GM19238 (cell line): ENCODE data around the gene SV2A.
"Not testable (repeated sequence)": the region's sequence is repeated elsewhere in the genome, so short reads cannot be mapped to it uniquely, and the experiment has no call there.

Source experiments
- DNase-seq: peaks from one replicate; pipeline ENCODE4 v3.0.0; 2011; ENCODE audit warnings: low spot score; ENCODE audit not compliant: insufficient read length

Gene SV2A, protein sequence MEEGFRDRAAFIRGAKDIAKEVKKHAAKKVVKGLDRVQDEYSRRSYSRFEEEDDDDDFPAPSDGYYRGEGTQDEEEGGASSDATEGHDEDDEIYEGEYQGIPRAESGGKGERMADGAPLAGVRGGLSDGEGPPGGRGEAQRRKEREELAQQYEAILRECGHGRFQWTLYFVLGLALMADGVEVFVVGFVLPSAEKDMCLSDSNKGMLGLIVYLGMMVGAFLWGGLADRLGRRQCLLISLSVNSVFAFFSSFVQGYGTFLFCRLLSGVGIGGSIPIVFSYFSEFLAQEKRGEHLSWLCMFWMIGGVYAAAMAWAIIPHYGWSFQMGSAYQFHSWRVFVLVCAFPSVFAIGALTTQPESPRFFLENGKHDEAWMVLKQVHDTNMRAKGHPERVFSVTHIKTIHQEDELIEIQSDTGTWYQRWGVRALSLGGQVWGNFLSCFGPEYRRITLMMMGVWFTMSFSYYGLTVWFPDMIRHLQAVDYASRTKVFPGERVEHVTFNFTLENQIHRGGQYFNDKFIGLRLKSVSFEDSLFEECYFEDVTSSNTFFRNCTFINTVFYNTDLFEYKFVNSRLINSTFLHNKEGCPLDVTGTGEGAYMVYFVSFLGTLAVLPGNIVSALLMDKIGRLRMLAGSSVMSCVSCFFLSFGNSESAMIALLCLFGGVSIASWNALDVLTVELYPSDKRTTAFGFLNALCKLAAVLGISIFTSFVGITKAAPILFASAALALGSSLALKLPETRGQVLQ

DNA sequence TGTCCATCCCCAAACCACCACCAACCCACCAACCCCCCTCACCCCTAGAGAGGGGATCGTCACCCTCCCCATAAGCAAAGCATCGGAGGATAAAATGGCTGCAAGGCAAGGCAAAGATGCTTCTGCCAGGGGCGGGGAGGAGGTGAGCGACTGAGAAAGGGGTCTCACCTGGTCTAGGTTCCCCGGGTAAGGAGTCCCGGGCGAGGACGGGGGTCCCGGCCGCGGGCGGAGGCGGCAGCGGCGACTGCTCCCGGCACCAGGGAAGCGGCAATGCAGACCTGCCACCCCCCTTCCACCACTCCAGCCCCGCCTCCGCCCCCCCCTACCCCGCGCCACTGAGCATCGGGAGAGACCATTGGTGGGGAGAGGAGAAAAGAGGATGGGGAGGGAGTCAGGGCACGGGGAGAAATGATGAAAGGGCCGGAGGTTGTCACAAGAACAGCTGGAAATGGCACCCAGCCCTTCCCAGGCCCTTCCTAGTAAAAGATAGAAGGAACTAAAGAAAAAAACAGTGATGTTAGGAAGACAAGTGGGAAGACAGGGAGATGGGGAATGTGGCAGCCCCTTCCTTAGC lies at the start of gene SV2A:
Gene SV2A (minus strand): TSS at position 274 of the 574 bp plus-strand sequence. CDS start 4,004 bp downstream, outside the sequence.
- DNase-seq = no peak

DNA sequence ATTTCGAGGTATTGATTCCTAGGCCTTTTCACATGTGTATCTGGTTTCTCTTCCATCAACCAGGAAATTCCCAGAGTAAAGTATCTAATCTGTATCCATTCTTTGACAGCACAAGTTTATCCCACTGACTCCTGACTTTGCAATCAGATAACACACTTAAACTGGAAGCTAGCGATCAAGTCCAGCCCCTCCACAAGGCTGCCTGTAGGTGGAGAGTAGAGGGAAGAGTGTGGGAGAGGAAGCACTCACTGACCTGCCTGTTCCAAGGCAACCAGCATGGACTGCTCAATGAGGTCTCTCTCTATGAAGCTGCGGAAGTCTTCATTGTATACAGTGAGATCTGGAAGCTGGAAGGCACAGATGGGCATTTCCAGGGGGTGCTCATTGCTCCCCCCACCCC lies 49.4 kb upstream of the SV2A start:
- no peak for DNase-seq

DNA sequence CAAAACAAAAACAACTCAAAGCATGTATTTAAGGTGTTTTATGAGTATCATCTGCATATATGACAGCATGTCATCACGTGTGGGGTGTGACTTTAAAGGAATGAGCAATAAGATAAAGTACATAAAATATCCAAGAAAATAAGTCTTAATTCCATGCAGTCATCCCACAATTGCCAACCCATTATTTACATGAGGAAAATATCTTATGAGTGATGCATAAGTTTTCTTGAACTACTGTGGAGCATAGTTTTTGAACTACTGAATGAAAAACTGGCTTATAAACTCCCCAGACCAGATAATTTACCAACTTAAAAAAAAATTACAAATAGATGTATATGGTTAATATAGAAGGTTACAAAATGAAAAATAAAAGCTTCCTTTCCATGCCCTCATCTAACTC lies 48.8 kb upstream of the SV2A start:
- DNase-seq = no peak

DNA sequence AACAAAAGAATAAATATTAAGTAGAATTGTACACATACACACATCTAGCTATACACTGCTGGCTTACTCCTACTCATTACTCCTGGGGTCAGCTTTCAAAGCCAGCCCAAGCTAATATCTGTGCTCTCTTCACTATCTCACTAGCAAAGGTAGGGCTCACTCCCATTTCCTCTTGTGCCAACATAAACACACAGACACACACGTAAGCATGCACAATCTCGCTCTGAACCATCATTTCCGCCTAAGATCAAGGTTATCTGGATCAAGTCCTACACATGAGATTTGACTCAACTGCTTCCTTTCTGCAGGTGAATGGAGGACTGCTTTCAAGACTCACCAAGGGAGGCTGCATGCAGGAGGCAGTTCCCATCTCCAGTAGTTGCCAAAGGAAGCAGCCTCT lies 47.8 kb upstream of the SV2A start:
- no peak for DNase-seq

DNA sequence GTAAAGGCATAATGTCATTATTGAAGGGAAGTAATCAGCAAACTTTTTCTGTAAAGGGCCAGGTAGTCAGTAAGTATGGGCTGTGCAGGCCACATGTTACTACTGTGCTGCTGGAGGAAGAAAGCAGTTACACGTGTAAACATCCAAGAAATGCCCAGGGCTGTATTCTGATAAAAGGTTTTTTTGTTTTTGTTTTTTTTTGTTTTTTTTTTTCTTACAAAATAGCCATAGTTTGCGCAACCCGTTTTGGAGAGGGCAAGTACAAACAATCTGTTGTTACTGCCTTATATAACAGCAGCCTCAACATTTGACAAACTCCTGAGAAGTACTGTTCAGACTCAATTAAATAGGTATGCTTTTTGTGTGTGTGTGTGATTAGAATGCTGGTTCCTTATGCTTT lies 45.7 kb upstream of the SV2A start:
- DNase-seq = no peak

DNA sequence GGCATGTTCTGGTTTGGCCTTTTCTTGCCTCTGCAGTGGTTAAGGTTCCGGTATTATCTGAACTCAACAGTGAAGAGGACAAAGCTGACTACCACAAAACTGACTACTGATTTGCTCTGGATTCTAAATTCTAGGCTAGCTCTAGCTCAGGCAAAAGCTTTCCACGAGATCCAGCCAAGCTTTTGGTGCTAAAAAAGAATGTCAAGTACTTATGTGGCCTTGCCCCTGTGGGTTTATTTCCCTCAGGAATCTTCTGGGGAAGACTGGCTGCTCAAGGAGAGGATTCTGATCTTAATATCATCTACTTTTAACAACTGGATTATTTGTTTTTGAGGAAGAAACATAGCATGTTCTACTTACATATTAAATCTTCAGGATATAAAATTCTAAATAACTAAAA lies 45.1 kb upstream of the SV2A start:
- no peak for DNase-seq

DNA sequence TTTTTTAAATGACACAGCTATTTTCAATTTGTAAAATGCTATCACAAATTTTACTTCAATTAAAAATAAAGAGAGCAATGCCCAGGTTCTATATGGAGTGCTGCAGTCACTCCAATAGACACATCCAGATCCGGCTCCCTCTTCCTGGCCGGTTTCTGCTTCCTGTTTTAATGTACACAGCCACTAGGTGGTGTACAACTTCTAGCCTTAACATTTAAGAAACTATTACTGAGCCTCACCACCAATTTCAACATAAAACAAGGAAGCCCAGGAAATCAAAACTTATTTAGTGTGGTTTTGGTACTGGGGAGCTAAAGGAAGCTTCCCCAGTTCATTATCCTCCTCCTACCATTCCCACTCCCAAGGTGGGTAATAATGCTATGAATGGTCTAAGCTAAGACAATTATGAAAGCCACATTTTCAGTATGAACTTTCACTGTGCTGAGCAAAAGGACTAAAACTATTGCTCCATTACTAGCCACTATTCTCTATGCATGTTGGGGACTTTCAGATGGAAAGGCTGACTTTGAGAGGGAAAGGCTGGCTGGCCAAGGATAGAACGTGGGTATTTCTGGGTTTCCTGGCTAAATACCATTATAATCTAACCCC lies 44.5 kb upstream of the SV2A start:
- DNase-seq = peak; percentile 39

DNA sequence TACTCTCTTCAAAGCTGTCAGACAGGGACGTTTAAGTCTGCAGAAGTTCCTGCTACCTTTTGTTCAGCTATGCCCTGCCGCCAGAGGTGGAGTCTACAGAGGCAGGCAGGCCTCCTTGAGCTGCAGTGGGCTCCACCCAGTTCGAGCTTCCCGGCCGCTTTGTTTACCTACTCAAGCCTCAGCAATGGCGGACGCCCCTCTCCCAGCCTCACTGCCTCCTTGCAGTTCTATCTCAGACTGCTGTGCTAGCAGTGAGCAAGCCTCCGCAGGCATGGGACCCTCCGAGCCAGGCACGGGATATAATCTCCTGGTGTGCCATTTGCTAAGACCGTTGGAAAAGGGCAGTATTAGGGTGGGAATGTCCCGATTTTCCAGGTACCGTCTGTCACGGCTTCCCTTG lies 39.9 kb upstream of the SV2A start:
- DNase-seq = not testable (repeated sequence)

DNA sequence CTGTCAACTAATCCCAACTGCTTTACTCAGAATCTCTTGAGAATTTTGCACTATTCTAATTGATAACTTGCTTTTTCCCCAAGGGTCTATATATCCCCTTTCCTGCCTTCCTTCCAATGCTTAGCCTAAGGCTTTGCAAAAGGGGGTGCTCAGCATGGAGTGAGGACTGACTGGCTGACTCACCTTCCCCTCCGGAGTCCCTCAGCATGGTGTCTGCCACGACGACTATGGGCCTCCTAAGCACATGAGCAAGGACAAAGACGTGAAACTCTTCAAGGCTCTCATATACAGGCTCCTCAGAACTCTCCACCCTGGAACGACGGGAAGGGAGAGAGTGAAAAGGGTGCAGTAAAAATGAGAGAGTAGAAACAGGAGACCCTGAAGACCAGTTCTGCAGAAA lies 32.3 kb upstream of the SV2A start:
- no peak for DNase-seq

DNA sequence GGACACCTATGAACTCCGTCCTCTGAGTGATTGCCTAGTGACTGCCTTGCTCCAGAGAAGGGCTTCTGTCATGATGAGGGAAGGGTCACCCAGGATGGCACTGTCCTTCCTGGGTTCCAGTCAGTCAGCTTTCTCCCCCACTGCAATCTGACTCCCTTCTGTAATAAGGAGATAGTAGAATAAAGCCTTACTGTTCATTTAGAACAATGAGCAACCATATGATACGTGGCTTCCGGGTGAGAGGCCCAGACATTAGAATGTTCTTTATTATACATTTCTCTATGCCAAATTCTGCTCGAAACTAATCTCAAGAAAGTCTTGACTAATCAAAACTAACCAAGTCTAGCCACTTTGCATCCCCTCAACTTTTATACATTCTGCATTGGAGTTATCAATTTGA lies 27.6 kb upstream of the SV2A start:
- DNase-seq = no peak

DNA sequence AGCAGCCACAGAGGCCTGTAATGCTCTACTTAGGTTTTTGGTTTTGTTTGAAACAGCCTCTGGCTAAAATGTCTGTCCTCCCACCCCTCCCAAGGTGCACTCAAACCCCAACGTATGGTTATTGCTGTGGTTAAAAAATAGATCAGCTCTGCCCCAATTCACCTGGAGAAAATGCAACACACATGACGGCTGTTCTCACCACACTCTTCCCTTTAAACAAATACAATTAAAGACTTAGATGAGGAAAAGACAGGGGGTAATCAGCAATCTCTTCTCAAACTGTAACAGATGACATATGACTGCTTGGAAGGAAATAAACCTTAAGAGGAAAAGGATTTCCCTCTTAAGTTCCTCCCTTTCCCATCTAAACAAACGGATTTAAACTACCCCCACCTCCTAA lies 25.2 kb upstream of the SV2A start:
- no peak for DNase-seq

DNA sequence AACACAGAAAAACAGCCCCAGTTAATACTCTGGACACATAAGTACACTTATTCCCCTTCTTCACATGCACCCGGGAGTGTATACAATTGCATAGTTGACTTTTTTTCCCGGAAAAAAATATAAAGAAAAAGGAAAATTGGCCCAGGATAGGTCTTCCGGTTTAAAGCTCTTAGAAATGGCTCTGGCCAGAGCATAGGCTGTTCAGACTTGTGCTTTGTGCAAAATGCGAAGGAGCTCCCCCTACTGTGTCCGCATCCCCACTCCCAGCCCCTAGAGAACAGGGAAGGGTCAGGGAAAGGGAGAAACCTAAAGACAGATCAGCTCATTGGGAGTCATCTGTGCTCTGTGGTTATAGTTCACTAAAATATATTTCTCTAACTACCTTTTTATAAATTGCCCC lies 24.6 kb upstream of the SV2A start:
- DNase-seq = no peak

DNA sequence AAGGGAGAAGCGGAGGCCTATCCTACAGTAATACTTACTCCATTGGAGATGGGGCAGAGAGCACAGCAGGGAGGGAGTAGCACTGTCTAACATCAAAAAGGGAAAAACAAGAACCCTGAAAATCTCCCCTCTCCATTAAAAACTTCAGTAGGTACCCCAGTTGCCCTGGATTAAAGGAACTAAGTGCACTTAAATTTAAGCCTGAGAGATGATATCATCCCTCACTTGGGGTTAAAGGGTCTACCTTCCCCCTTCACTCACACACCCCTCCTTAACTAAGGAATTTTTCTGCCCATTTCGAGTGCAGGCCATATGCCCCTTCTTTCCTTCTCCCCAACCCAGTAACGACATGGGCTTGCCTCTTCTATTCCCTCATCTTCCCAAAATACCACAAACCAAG lies 22.8 kb upstream of the SV2A start:
- no peak for DNase-seq

DNA sequence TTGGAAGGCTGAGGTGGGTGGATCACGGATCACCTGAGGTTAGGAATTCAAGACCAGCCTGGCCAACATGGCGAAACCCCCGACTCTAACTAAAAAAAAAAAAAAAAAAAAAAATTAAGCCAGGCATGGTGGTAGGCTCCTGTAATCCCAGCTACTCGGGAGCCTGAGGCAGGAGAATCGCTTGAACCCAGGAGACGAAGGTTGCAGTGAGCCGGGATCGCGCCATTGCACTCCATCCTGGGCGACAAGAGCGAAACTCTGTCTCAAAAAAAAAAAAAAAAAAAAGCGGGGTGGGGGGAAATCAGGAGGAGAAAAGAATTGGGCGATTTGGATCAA lies 21.0 kb upstream of the SV2A start:
- not testable (repeated sequence) for DNase-seq

DNA sequence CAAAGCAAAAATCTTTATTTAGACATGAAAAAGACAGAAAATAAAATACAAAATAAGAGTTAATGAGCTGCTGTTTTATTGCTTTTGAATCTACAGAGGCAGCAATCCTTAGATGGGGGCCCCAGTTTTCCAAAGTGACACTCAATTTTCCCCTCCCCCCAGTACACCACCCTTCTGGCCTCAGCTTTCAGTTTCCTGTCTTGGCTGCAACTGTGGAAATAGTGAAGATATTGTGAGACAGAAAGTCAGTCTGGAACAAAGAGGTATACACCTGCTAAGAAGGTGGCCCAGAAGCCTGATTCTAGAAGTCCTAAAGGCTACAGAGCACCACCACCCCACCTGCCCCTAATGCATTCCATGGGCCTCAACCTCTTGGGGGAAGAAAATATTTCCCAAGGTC lies 20.1 kb upstream of the SV2A start:
- no peak for DNase-seq

DNA sequence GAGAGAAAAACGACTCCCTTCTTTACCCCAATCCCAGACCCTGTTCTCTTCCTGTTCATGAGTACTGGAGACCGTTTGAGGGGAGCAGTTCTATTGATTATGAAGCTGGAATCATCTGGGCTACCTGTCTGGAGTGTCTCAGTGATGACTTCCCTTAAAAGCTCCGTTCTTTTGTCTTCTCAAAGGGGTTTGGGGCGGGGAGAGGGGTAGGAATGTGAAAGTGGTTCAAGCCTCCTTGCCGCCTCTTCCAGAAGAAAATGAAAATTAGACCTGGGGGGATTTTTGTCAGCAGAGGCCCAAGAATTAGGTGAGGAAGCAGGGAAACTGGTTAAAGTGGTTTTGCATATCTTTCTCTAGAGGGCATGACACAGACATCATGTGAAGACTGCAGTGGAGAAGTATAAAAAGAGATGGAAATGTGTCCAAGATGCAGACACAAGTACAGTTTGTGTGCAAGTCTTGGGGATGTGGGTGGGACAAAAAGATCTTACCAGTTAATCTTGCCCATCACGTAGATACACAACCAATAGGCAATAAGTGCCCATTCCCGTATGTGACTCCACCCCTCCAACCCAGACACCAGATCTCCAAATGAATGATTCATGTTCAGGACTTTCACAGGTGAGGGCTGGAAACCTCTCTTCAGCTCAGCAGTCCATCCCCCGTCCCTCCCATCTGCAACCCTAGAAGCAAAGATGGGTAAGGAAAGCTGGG lies 19.5 kb upstream of the SV2A start:
- DNase-seq = no peak

DNA sequence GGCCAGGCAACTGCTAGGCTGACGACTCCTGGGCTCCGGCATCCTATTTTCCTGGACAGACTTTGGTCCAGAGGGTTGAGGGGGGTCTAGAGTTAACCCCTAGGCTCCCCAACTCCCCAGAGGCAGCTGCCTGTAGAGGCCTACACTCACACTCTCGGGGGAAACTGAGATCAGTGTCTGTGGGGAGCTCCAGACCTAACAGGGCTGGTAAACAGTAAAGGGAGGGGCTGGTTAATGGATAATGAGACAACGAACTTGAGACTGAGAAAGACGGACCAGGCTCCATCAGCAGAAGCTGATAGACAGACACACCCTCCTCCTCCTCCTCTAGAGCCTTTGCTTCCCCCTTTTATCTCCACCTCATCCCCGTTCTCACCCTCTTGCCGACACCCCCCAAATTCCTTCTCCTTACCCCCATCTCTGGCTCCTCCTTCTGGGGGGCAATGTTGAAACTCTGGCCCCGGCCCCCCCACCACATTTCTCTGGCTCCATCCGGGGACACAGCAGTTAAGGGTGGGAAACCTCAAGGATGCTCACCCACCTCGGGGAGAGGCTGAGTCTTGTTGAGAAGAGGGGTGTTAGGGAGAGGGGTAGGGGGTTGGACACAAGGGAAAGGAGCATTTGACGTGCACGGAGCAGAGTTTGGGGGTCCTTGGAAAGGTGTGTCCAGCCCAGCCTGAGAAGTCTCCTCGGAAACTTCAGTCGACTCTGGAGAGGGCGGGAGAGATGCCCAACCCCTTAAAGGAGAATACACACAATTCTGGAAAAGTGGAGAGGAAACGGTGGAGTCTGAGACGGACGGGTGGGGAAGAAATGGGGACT lies 18.7 kb upstream of the SV2A start, which contains the start of gene MTMR11:
Gene MTMR11 (minus strand): TSS at position 710 of the 822 bp plus-strand sequence. CDS start 232 bp downstream, at position 478.
- no peak for DNase-seq

DNA sequence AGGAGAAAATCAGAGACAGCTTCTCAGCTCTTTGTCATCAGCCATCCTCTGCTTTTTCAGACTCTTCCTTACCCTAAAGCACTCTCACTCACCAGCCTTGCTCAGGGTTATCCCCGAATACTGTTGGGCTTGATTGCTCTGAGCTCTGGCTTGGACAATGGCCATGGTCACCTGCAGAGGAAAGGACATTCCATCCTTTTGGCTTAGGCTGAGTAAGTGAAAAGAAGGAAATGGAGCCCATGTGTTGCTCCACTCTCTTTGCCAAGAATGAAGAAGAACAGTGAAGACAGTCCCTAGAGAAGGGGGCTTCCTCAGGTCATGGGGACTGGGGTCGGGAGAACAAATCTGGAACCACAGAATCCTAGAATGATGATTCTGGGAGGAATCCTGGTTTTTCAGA lies 16.7 kb upstream of the SV2A start:
- DNase-seq = no peak

DNA sequence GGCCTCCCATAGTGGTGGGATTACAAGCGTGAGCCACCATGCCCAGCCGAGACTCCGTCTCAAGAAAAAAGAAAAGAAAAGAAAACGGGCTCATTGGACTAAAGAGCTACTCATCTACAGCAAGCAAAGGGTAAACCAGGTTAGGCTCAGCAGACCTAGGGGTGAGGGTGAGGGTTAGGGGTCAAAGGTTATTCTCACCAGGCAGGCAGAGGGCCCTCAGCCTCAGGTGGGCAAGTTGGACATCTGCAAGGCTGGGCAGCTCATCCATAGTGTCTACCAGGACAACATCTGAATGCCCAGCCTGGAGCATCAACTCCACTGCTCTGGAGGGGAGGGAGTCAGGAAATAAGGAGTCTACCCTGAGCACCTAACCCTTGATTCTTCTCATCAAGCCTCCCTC lies 15.6 kb upstream of the SV2A start:
- no peak for DNase-seq

DNA sequence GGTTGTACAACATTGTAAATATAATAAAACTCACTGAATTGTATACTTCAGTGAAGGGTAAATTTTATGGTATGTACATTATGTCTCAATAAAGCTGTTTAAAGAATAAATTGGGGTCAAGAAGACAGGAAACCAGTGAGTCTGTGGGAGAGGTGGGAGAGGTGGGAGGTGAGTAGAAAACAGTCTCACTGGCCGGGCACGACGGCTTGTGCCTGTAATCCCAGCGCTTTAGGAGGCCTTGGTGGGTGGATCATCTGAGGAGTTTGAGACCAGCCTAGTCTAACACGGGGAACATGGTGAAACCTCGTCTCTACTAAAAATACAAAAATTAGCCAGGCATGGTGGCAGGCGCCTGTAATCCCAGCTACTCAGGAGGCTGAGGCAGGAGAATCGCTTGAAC lies 14.8 kb upstream of the SV2A start:
- no peak for DNase-seq
